ENCODE data around the gene TNC. TPM values are rescaled to one million over a fixed set of nuclear protein-coding genes. Genes with fewer than 3 reads are reported as not detected.

Gene TNC
- polyA plus RNA-seq (2012; ENCODE audit: insufficient read depth, insufficient read length, low read depth) = 0.12 TPM

DNA sequence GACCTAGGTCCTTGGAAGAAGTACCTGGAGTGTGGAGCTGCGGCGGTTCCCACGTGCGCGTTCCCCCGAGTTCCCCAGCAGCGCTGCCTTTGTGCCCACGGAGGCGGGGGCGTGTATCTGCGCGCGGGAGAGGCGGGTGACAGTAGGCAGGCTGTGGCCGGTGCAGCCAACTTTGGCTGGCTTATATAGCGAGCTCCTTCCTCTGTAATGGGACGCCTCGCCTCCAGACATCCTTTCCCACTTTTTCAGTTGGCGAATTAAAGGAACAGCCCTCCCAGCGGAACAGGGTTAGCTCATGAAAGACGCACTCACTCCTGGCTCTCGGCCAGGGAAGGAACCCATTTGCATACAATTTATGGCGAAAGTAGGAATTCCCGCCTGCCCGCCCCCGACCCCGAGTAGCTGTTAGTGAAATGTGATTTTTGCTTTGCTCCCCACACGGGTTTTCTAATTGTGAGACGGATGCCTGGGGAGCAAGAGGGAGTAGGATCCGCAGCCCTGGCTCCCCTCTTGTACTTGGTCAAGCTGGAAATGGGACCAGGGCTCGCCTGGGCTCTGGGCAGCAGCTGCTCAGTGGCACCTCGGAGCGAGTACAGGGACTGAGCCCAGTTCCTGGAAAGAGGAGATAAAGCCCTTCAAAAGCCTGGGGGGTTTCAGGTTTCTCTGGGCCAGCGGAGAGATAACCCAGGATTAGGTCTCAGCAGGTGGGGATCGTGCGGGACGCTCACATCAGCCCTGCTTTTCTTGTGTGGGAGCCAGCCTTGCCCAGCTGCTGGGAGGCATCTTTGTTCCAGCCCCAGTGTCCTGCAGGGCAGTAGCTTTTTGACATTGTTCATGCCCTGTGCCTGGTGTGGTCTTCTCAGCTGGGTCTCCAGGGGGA, at the start of gene TNC:
Gene TNC (minus strand): TSS at position 159 of the 880 bp plus-strand sequence. CDS start 27,139 bp downstream, outside the sequence.
- Histone ChIP-seq H3K4me3 (ENCODE audit: low read depth, low read length) (no peak within 1 kb of the TSS), H3K9me3 (no peaks in the 10 kb centered on the region; the same call in 1 of the 2 replicates), H3K36me3 (no peaks in the 10 kb centered on the region), H3K4me1 (no peaks in the 10 kb centered on the region), H3K27me3 (peaks cover 16% of the 10 kb centered on the region)
- TF ChIP-seq, protein P1, sequence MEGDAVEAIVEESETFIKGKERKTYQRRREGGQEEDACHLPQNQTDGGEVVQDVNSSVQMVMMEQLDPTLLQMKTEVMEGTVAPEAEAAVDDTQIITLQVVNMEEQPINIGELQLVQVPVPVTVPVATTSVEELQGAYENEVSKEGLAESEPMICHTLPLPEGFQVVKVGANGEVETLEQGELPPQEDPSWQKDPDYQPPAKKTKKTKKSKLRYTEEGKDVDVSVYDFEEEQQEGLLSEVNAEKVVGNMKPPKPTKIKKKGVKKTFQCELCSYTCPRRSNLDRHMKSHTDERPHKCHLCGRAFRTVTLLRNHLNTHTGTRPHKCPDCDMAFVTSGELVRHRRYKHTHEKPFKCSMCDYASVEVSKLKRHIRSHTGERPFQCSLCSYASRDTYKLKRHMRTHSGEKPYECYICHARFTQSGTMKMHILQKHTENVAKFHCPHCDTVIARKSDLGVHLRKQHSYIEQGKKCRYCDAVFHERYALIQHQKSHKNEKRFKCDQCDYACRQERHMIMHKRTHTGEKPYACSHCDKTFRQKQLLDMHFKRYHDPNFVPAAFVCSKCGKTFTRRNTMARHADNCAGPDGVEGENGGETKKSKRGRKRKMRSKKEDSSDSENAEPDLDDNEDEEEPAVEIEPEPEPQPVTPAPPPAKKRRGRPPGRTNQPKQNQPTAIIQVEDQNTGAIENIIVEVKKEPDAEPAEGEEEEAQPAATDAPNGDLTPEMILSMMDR (IDR thresholded peaks at IDR 0.05; ENCODE audit: low read depth, low read length) = no peak
- DNase-seq = no peak

- TF ChIP-seq, protein P1 (IDR thresholded peaks at IDR 0.05; ENCODE audit: low read depth, low read length) = no peak
- DNase-seq = no peak
Observed at GRCh38 chr9:115167175-115167574, 49.2 kb upstream of the TNC start.

DNA sequence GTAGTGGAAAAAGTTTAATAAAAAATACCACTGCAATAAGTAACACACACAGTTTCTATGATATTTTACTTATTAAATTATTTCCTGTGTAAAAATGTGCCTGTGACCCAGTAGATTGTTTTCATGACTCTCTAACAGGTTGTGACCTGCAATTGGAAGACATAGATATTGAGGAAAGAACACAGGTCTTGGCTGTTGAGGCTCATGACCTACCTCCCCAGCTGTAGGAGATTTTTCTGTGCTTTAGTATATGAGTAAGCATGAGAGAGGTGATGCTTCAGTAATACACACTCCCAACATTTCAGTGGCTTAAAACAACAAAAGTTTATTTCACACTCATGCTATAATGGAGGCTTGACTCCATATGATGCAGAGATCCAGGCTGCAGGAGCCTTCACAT, 47.3 kb upstream of the TNC start:
- Histone ChIP-seq H3K4me3 (ENCODE audit: low read depth, low read length) (no peak overlapping the region), H3K27me3 (no peaks in the 10 kb centered on the region), H3K4me1 (no peaks in the 10 kb centered on the region), H3K36me3 (no peaks in the 10 kb centered on the region), H3K9me3 (no peaks in the 10 kb centered on the region)
- TF ChIP-seq, protein P1 (IDR thresholded peaks at IDR 0.05; ENCODE audit: low read depth, low read length) = no peak
- no peak for DNase-seq

More at GRCh38 chr9:115167175-115167574, 49.2 kb upstream of the TNC start:
- no peaks in the 10 kb centered on the region for H3K27me3 ChIP-seq
- H3K9me3 ChIP-seq = no peaks in the 10 kb centered on the region
- no peak overlapping the region for H3K4me3 ChIP-seq (ENCODE audit: low read depth, low read length)
- H3K36me3 ChIP-seq = no peaks in the 10 kb centered on the region
- H3K4me1 ChIP-seq = no peaks in the 10 kb centered on the region

- no peak for DNase-seq
Observed at GRCh38 chr9:115164511-115164974, 46.6 kb upstream of the TNC start.

DNA sequence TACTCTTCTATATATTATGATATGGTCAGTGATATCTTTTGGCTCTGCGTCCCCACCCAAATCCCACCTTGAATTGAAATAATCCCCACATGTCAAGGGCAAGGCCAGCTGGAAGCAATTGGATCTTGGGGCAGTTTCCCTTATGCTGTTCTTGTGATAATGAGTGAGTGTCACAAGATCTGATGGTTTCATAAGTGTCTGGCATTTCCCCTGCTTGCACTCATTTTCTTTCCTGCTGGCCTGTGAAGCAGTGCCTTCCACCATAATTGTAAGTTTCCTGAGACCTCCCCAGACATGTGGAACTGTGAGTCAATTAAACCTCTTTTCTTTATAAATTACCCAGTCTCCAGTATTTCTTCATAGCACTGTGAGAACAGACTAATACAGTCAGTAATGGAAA, 45.0 kb upstream of the TNC start:
- no peaks in the 10 kb centered on the region for H3K27me3 ChIP-seq
- no peaks in the 10 kb centered on the region for H3K4me1 ChIP-seq
- no peaks in the 10 kb centered on the region for H3K36me3 ChIP-seq
- H3K9me3 ChIP-seq = no peaks in the 10 kb centered on the region
- no peak overlapping the region for H3K4me3 ChIP-seq (ENCODE audit: low read depth, low read length)
- TF ChIP-seq, protein P1 (IDR thresholded peaks at IDR 0.05; ENCODE audit: low read depth, low read length) = no peak
- no peak for DNase-seq

More at GRCh38 chr9:115164511-115164974, 46.6 kb upstream of the TNC start:
- no peak overlapping the region for H3K4me3 ChIP-seq (ENCODE audit: low read depth, low read length)
- H3K4me1 ChIP-seq = no peaks in the 10 kb centered on the region
- H3K27me3 ChIP-seq = no peaks in the 10 kb centered on the region
- no peaks in the 10 kb centered on the region for H3K9me3 ChIP-seq
- no peaks in the 10 kb centered on the region for H3K36me3 ChIP-seq
- TF ChIP-seq, protein P1 (IDR thresholded peaks at IDR 0.05; ENCODE audit: low read depth, low read length) = no peak

DNA sequence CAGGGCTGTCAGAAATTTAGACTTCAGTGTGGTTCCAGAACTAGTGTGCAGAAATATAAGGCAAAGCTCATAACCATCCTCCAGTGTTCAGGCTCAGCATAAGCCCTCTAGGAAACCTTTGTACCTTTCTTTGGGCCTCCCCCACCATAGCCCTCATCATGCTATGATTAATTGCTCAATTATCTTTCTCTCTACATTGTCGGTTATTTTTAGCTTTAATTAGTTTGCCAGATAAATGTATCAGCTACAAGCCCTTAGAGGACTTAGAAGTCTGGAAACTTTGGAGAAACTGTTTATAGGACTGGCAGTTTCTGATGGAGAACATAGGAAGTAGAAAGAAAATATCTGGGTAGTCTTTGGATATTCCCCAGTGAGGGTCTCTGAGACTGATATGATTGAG, 43.5 kb upstream of the TNC start:
- no peaks in the 10 kb centered on the region for H3K36me3 ChIP-seq

More for the DNA sequence above, 43.5 kb upstream of the TNC start:
- Histone ChIP-seq H3K27me3 (no peaks in the 10 kb centered on the region), H3K4me1 (no peaks in the 10 kb centered on the region), H3K4me3 (ENCODE audit: low read depth, low read length) (no peak overlapping the region), H3K9me3 (no peaks in the 10 kb centered on the region)
- TF ChIP-seq, protein P1 (IDR thresholded peaks at IDR 0.05; ENCODE audit: low read depth, low read length) = no peak
- DNase-seq = no peak

All from BE2C (cell line).